Cardiac muscle cell (in vitro differentiated cells and primary cell): ENCODE results near the gene DICER1. TPM values are rescaled to one million over a fixed set of nuclear protein-coding genes. Genes with fewer than 3 reads are reported as not detected.

Experiments used
- DNase-seq, 2 donors: peaks; one replicate each; pipeline versions ENCODE4 v3.0.0 to v3.0.0-alpha.2; 2010 to 2017; ENCODE audit warnings: low read depth in 1 of 2, low spot score in 1 of 2
- H3K27ac ChIP-seq: fragments of 200-600 bp; sonication (generic); 2 replicates; pipeline ENCODE4 v1.5.1; 2016
- H3K27me3 ChIP-seq: fragments of 200-600 bp; sonication (generic); 2 replicates; pipeline ENCODE4 v1.6.0; 2016; ENCODE audit warnings: control low read depth
- H3K36me3 ChIP-seq: fragments of 200-600 bp; sonication (generic); 2 replicates; pipeline ENCODE4 v1.5.1; 2016; ENCODE audit warnings: control low read depth
- H3K4me1 ChIP-seq: fragments of 200-600 bp; sonication (generic); 2 replicates; pipeline ENCODE4 v1.8.1; 2017; ENCODE audit warnings: low read depth, mild to moderate bottlenecking, mixed run types
- H3K4me3 ChIP-seq: fragments of 200-600 bp; sonication (generic); 2 replicates; pipeline ENCODE4 v1.5.1; 2016; ENCODE audit warnings: mild to moderate bottlenecking
- H3K9me3 ChIP-seq: fragments of 200-600 bp; sonication (generic); 2 replicates; pipeline ENCODE4 v1.5.1; 2017; ENCODE audit warnings: low read depth, mild to moderate bottlenecking, control low read depth
- polyA plus RNA-seq: library from polyadenylated mRNA; unstranded; fragments of >200 nt; fragmentation: Nextera tagmentation; extraction: Ambion mirVana; gene quantifications from 2 replicates; pipeline ENCODE4 v1.2.1, GENCODE V29; 2016
- total RNA-seq: library from RNA; depleted of rRNA; stranded (reverse); fragments of >200 nt; gene quantifications from 2 replicates; pipeline ENCODE4 v1.2.3, GENCODE V29; 2016
- TF ChIP-seq, protein P1 (sequence below): IDR thresholded peaks from 2 replicates; pipeline ENCODE4 v1.5.1; 2012; ENCODE audit warnings: low read depth, mild to moderate bottlenecking, low read length

Gene DICER1
- total and polyA plus RNA-seq, 2 experiments from 2014 or later: 14.6 to 69.8 TPM

GRCh38 chr14:95057851-95058250 is 99.5 kb downstream of the DICER1 start:
- Histone ChIP-seq H3K4me1 (no peaks in the 10 kb centered on the region), H3K27ac (no peak overlapping the region), H3K9me3 (no peaks in the 10 kb centered on the region), H3K36me3 (no peaks in the 10 kb centered on the region), H3K4me3 (no peak overlapping the region), H3K27me3 (no peaks in the 10 kb centered on the region)
- DNase-seq: no peak
- TF ChIP-seq, protein P1, sequence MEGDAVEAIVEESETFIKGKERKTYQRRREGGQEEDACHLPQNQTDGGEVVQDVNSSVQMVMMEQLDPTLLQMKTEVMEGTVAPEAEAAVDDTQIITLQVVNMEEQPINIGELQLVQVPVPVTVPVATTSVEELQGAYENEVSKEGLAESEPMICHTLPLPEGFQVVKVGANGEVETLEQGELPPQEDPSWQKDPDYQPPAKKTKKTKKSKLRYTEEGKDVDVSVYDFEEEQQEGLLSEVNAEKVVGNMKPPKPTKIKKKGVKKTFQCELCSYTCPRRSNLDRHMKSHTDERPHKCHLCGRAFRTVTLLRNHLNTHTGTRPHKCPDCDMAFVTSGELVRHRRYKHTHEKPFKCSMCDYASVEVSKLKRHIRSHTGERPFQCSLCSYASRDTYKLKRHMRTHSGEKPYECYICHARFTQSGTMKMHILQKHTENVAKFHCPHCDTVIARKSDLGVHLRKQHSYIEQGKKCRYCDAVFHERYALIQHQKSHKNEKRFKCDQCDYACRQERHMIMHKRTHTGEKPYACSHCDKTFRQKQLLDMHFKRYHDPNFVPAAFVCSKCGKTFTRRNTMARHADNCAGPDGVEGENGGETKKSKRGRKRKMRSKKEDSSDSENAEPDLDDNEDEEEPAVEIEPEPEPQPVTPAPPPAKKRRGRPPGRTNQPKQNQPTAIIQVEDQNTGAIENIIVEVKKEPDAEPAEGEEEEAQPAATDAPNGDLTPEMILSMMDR: no peak

DNA sequence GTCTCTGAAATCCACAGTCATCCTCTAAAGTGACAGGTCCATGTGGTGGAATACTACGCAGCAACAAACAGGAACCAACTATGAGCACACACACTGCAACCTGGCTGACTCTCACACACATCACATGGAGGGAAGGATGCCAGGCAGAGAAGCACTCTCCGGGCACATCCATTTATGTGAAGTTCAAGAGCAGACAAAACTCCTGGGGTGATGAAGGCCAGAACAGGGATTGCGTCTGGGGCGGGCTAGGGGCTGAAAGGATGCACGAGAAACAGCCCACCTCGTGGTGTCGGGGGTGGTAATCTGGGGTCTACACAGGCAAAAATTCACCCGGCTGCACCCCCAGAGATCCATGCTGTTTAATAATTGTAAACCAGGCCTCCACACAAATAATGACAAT is 100.2 kb downstream of the DICER1 start:
- Histone ChIP-seq H3K4me3 (no peak overlapping the region), H3K27me3 (no peaks in the 10 kb centered on the region), H3K9me3 (no peaks in the 10 kb centered on the region), H3K4me1 (no peaks in the 10 kb centered on the region), H3K27ac (no peak overlapping the region), H3K36me3 (no peaks in the 10 kb centered on the region)
- DNase-seq: no peak
- TF ChIP-seq, protein P1: no peak

- Histone ChIP-seq H3K4me1 (no peaks in the 10 kb centered on the region), H3K36me3 (no peaks in the 10 kb centered on the region), H3K27me3 (no peaks in the 10 kb centered on the region), H3K27ac (no peak overlapping the region), H3K9me3 (no peaks in the 10 kb centered on the region), H3K4me3 (no peak overlapping the region)
- no peak for DNase-seq
- TF ChIP-seq, protein P1: no peak
These were observed 100.9 kb downstream of the DICER1 start for GRCh38 chr14:95056476-95056875.

GRCh38 chr14:95055318-95055717 is 102.0 kb downstream of the DICER1 start:
- Histone ChIP-seq H3K36me3 (no peaks in the 10 kb centered on the region), H3K4me3 (no peak overlapping the region), H3K9me3 (no peaks in the 10 kb centered on the region), H3K27me3 (no peaks in the 10 kb centered on the region), H3K4me1 (no peaks in the 10 kb centered on the region), H3K27ac (no peak overlapping the region)
- TF ChIP-seq, protein P1: no peak
- no peak for DNase-seq

GRCh38 chr14:95054346-95055280 is 102.7 kb downstream of the DICER1 start:
- no peak for DNase-seq
- TF ChIP-seq, protein P1: no peak
- no peaks in the 10 kb centered on the region for H3K36me3 ChIP-seq
- no peak overlapping the region for H3K27ac ChIP-seq
- H3K4me1 ChIP-seq: no peaks in the 10 kb centered on the region
- H3K9me3 ChIP-seq: no peaks in the 10 kb centered on the region
- no peak overlapping the region for H3K4me3 ChIP-seq
- peaks cover under 1% of the 10 kb centered on the region for H3K27me3 ChIP-seq
